HG03045 (cell line): Measurements from ENCODE around the gene FABP1.
A peak's percentile ranks its signal among the peaks of the same experiment; 100 is the strongest.

Source experiments
- ATAC-seq: cut with Tn5 transposase; IDR thresholded peaks from one replicate; pipeline ENCODE4 v1.9.1; 2021; ENCODE audit warnings: mild to moderate bottlenecking, moderate library complexity; ENCODE audit not compliant: unreplicated experiment

The FABP1 gene

GRCh38 chr2:88127888-88128653 is at the start of gene FABP1:
Gene FABP1 (minus strand): TSS chr2:88128062. CDS start chr2:88128017, 45 bp downstream.
- ATAC-seq, result no peak

GRCh38 chr2:88177556-88177955 is 49.7 kb upstream of the FABP1 start:
- no peak for ATAC-seq

GRCh38 chr2:88176352-88176984 is 48.6 kb upstream of the FABP1 start:
- no peak for ATAC-seq

GRCh38 chr2:88172882-88173281 is 45.0 kb upstream of the FABP1 start:
- ATAC-seq, result no peak

GRCh38 chr2:88171966-88172365 is 44.1 kb upstream of the FABP1 start:
- ATAC-seq, result no peak

- no peak for ATAC-seq
These were observed 42.6 kb upstream of the FABP1 start for GRCh38 chr2:88170472-88170892.

GRCh38 chr2:88168386-88168785 is 40.5 kb upstream of the FABP1 start:
- no peak for ATAC-seq

GRCh38 chr2:88167740-88168139 is 39.9 kb upstream of the FABP1 start:
- ATAC-seq, result no peak

GRCh38 chr2:88165332-88166003 is 37.6 kb upstream of the FABP1 start:
- no peak for ATAC-seq

- no peak for ATAC-seq
These were observed 33.8 kb upstream of the FABP1 start for GRCh38 chr2:88161446-88162244.

- ATAC-seq, result no peak
These were observed 32.7 kb upstream of the FABP1 start for GRCh38 chr2:88160517-88160916.

- ATAC-seq, result peak; percentile 44
These were observed 32.1 kb upstream of the FABP1 start for GRCh38 chr2:88159955-88160415.

- no peak for ATAC-seq
These were observed 31.6 kb upstream of the FABP1 start for GRCh38 chr2:88159481-88159880.

GRCh38 chr2:88148929-88149438 is 21.1 kb upstream of the FABP1 start:
- ATAC-seq, result no peak

GRCh38 chr2:88147145-88147544 is 19.3 kb upstream of the FABP1 start:
- no peak for ATAC-seq

- no peak for ATAC-seq
These were observed 18.7 kb upstream of the FABP1 start for GRCh38 chr2:88146590-88146989.

- ATAC-seq, result no peak
These were observed 17.1 kb upstream of the FABP1 start for GRCh38 chr2:88144914-88145497.

GRCh38 chr2:88144271-88144670 is 16.4 kb upstream of the FABP1 start:
- ATAC-seq, result no peak

GRCh38 chr2:88141952-88142351 is 14.1 kb upstream of the FABP1 start:
- no peak for ATAC-seq

- ATAC-seq, result no peak
These were observed 11.9 kb upstream of the FABP1 start for GRCh38 chr2:88139804-88140203.
